EH (cell line): ENCODE data around the gene P2RY13.

Experiments
- DNase-seq: peaks from one replicate; pipeline ENCODE4 v3.0.0-alpha.2; 2015; ENCODE audit warnings: low read depth

The P2RY13 gene

DNA sequence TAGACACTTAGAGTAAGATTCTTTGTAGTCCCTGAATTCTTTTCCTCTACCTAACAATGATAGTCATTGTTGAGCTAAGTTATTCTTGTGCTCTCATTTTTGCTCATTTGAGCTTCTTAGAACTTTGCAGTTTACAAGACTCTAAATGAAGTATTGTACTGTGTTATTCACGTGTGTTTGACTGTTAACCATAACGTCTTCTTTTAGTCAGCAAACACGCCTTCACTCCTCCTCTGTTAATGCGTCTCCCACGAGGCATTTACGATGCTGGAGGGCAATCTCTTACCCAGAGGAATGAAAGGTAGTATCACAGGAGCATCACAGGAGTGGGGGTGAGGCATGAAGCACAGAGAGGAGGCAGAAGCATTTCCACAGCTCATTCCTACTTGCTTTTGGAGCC is 36.2 kb downstream of the P2RY13 start:
- DNase-seq = no peak

DNA sequence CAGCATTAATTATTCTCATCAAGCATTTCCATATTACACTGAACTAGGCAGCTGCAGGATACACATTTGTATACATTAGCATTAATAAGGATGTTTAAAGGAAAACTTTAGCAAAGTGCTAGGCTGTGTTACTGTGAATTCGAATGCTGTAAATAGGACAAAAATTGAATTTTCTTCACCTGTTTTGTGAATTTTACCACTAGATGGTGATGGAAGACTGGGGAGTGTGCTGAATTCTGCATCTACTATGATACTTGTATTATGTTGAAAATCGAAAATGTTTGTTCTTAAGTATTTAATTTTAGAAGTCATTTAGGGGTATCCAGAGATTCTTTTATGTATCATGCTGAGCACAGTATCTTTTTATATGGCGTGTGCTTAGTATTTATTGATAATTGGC is 38.7 kb downstream of the P2RY13 start:
- DNase-seq = peak; percentile 42

DNA sequence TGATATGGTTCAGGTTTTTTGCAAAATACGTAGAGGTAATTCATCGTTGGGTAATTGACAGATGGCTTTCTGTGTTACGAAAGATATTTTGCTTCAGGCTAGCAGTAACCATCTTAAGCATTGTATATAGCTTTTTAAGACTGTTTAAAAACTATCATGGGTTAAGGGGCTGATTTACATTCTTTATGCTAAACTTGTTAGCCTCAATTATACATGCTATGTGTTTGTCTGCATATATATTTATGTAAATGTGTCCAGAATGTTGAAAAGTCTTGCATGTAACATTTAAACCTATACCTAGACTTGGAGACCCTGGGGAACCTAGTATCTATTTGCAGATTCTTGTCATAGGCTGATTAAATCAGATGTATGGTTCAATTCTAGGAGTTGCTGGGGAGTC is 39.9 kb downstream of the P2RY13 start:
- DNase-seq = no peak

DNA sequence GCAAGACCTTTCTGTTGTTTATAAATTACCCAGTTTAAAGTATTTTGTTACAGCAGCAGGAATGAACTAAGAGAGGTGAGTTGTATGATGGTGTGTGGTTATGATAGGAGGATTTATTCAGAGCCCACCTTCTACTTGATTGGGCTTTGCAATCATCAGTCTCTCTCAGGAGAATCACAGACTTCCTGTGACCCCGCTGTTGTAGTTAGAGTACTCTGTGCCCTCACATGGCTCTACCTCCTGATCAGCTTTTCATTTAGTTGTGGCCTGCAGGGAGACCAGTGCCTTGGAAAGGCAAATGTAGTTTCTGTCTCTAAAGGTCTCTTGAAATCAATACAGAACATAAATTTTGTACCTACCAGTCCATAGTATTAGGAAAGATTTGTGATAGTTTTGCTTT is 43.4 kb downstream of the P2RY13 start:
- DNase-seq = no peak

DNA sequence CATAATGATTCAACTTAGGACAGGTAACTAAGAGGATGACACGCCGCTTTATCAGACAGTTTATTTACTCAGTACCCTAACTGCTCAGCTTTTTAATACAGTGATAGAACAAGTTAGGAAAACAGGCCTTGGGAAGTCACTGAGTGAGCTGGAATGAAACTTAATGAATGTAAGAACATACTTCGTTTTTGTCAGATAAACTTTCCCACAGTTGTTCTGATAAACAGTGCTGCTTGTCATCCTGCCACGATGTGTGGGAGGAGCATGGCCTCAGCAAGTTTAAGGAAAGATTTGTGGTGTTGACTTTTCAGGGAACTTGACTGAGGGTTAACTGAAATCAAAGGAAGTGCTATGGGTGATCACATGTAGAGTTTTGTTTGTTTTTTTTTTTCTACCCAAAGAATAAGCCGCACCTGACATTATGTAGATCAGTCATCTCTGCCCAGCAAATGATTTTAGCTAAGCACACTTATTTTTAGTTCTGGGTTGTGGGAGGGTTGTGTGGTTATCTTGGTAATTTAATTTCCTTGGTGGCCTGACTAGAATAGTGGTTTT is 45.4 kb downstream of the P2RY13 start:
- DNase-seq = peak; percentile 43

DNA sequence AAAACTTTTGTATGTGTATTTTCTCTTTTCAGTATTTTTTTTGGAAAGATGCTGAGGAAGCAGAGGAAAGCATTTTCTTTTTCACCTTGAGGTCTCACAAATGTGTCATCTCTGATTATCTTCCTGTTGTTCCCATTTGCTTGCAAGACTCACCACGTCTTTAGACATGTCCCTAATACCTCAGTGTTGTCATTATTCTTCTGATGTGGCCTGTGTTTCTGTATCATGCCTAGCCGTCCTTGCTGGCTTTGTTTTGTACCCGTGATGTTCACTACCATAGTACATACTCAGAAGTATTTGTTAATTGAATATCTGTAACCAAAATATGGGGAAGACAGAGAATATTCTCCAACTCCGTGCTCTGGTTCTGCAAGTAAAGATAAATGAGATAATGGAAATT is 46.0 kb downstream of the P2RY13 start:
- DNase-seq = no peak

DNA sequence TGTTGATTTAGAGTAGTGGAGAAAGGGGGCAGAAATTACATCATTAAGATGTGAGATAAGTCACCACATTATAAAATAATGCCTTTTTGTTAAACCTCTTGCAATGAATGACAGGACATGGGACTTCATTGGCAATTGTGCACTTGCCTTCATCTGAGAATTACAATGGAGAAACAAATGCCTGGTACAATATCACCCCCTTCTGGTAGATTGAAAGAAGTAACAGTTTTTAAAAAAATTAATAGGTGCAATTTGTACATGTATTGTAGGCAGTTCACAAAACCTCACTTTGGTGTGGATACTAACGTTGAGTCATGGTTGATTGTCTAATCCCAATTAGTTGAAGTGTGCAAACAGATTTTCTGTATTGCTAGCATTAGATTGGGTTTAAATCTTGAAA is 46.4 kb downstream of the P2RY13 start:
- DNase-seq = peak; percentile 58

DNA sequence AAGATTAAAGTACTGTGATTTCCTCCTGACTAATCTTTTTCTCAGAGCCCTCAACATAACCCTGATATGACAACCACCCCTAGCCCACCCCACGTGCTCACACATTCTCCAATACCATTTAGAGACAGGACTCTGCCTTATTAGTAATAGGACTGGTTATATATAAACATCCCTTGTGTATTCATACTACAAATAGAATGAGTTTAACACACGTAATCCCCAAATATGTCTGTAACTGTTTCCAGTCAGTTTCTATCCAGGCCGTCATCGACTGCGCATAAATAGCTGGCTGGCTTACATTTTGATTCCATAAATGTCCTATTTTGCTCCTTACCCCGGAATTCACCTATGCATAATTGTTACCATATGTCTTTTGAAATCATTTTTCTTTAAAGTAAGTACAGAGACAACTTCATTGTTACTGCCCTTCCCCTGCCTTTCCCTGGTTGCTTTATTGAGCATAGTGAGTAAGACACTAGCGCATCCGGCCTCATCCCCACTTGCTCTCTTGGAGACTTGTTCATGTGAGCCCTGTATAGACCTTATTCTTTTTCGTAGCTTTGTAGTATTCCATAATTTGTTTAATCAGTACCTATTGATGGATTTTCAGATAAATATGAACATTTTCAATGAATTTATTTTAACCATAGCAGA is 47.6 kb downstream of the P2RY13 start:
- DNase-seq = no peak

DNA sequence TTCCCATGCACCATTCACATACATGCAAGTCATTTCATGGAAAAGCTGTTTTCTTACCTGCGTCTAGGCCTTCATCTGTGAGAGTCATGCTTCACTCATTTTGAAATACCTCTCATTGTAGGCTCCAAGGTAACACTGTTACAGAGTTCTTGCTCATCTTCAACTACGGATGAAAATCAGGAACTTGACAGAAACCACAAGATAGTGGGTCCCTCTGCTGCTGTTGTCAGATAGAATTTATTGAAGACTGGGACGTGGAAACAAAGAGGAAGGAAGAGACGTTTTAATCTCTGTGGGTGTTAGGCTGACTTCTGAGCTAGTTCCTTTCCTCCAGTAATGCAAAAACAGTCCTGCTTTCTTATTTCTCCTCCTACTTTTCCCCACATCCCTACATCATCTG is 51.1 kb downstream of the P2RY13 start, which contains the start of gene P2RY14:
Gene P2RY14, minus strand, starts transcription at position 313 of the 400 bp plus-strand sequence. CDS start 64,226 bp downstream, outside the sequence.
- DNase-seq = no peak

DNA sequence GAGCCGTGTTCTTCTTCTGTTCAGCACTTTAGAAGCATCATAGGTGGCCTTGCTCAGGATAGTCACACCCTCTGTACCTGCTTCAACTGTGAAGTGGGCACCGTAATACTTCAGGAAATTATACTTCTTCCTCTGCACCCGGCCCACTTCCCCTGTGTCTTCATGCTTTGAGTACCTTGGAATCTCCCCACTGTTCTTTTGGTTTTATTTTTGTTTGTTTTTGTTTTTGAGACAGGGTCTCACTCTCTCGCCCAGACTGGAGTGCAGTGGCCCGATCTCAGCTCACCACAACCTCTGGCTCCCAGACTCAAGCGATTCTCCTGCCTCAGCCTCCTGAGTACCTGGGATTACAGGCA is 52.7 kb downstream of the P2RY13 start:
- no peak for DNase-seq
